ENCODE data around the gene TCEAL7.
A peak's percentile ranks its signal among the peaks of the same experiment; 100 is the strongest.
"Not testable (repeated sequence)": the region's sequence is repeated elsewhere in the genome, so short reads cannot be mapped to it uniquely, and the experiment has no call there.

Gene TCEAL7

GRCh38 chrX:103329991-103330390, at the start of gene TCEAL7:
TSS of gene TCEAL7 (plus strand) at chrX:103330239. CDS start at chrX:103331404, 1,165 bp downstream.
- no peak for DNase-seq (ENCODE audit: low read depth)

- no peak for DNase-seq (ENCODE audit: low read depth)
Observed at GRCh38 chrX:103293118-103293517, 36.9 kb upstream of the TCEAL7 start.

GRCh38 chrX:103304705-103305104, 25.3 kb upstream of the TCEAL7 start:
- DNase-seq (ENCODE audit: low read depth): no peak

- not testable (repeated sequence) for DNase-seq (ENCODE audit: low read depth)
Observed at GRCh38 chrX:103305666-103306065, 24.4 kb upstream of the TCEAL7 start.

GRCh38 chrX:103309860-103310554, 20.0 kb upstream of the TCEAL7 start:
- no peak for DNase-seq (ENCODE audit: low read depth)

- no peak for DNase-seq (ENCODE audit: low read depth)
Observed at GRCh38 chrX:103310555-103311398, 19.3 kb upstream of the TCEAL7 start, which contains the start of gene BEX2. TSS of gene BEX2 (minus strand) at chrX:103310990. CDS start at chrX:103309976, 1,014 bp downstream.

GRCh38 chrX:103311399-103311780, 18.6 kb upstream of the TCEAL7 start:
- DNase-seq (ENCODE audit: low read depth): no peak

- no peak for DNase-seq (ENCODE audit: low read depth)
Observed at GRCh38 chrX:103330681-103331288, 746 bp downstream of the TCEAL7 start.

GRCh38 chrX:103338663-103339062, 8.6 kb downstream of the TCEAL7 start:
- DNase-seq (ENCODE audit: low read depth): no peak

GRCh38 chrX:103343105-103343504, 13.1 kb downstream of the TCEAL7 start:
- no peak for DNase-seq (ENCODE audit: low read depth)

- no peak for DNase-seq (ENCODE audit: low read depth)
Observed at GRCh38 chrX:103344606-103345005, 14.6 kb downstream of the TCEAL7 start.

GRCh38 chrX:103347682-103348397, 17.8 kb downstream of the TCEAL7 start:
- DNase-seq (ENCODE audit: low read depth): no peak

GRCh38 chrX:103356130-103356798, 26.2 kb downstream of the TCEAL7 start, which contains the start of gene TCEAL9:
TSS of gene TCEAL9 (plus strand) at chrX:103356506. CDS start at chrX:103357685, 1,179 bp downstream.
- peak; percentile 27 for DNase-seq (ENCODE audit: low read depth)

- DNase-seq (ENCODE audit: low read depth): no peak
Observed at GRCh38 chrX:103356858-103357257, 26.8 kb downstream of the TCEAL7 start.

GRCh38 chrX:103357871-103358270, 27.8 kb downstream of the TCEAL7 start:
- no peak for DNase-seq (ENCODE audit: low read depth)

GRCh38 chrX:103359605-103360004, 29.6 kb downstream of the TCEAL7 start:
- not testable (repeated sequence) for DNase-seq (ENCODE audit: low read depth)

GRCh38 chrX:103360092-103360491, 30.1 kb downstream of the TCEAL7 start:
- no peak for DNase-seq (ENCODE audit: low read depth)

GRCh38 chrX:103360916-103361315, 30.9 kb downstream of the TCEAL7 start:
- no peak for DNase-seq (ENCODE audit: low read depth)

- no peak for DNase-seq (ENCODE audit: low read depth)
Observed at GRCh38 chrX:103361798-103362197, 31.8 kb downstream of the TCEAL7 start.

- no peak for DNase-seq (ENCODE audit: low read depth)
Observed at GRCh38 chrX:103362474-103362873, 32.4 kb downstream of the TCEAL7 start.

- DNase-seq (ENCODE audit: low read depth): no peak
Observed at GRCh38 chrX:103363046-103363445, 33.0 kb downstream of the TCEAL7 start.

Measured in non-pigmented ciliary epithelial cell (primary cell).